Endothelial cell of umbilical vein (primary cell): ENCODE results near the gene IFNA5. TPM values are rescaled to one million over a fixed set of nuclear protein-coding genes. Genes with fewer than 3 reads are reported as not detected.

ENCODE experiments used
- BruUV-seq: library from RNA; stranded (reverse); fragments of 400-500 nt; replicated peaks from 2 replicates; lab custom pipeline; 2021; lab: Mats Ljungman, UMichigan
- CTCF ChIA-PET: fragments of 300-600, 350-600 bp; sonication (Branson Sonifier 250); formaldehyde crosslinking; loops from one replicate; lab custom pipeline; 2021; ENCODE audit warnings: antibody characterized with exemption, inconsistent platforms; lab: Charles Lee
- POLR2A ChIA-PET: fragments of 300-600, 350-600 bp; sonication (Branson Sonifier 250); formaldehyde crosslinking; loops from one replicate; lab custom pipeline; 2021; ENCODE audit warnings: antibody characterized with exemption, inconsistent platforms; lab: Charles Lee
- DNase-seq: peaks from one replicate; pipeline ENCODE4 v3.0.0-alpha.2; 2011; ENCODE audit warnings: low read depth, low spot score
- FAIRE-seq: peaks from 2 replicates; lab custom pipeline; 2011; peaks lifted over from hg19 to GRCh38; lab: Jason Lieb, UNC
- H2AFZ ChIP-seq: 2 replicates; pipeline ENCODE4 v1.6.0; 2012; ENCODE audit warnings: low read depth, low read length, control low read depth, inconsistent platforms
- H3K27ac ChIP-seq: 2 replicates; pipeline ENCODE4 v1.5.1; 2011; ENCODE audit warnings: low read depth, mild to moderate bottlenecking, control low read depth, low read length, moderate library complexity; ENCODE audit not compliant: insufficient read depth
- H3K27me3 ChIP-seq, 2 experiments: 2 replicates each; pipeline versions ENCODE4 v1.6.0 to v1.6.1; 2011; ENCODE audit warnings: low read length in 2 of 2, mixed read lengths in 1 of 2; ENCODE audit not compliant: control insufficient read depth in 2 of 2, insufficient read depth in 2 of 2
- H3K36me3 ChIP-seq, 2 experiments: 2 replicates in 1 of 2; 3 replicates in 1 of 2; pipeline ENCODE4 v1.5.1; 2011; ENCODE audit warnings: low read length in 2 of 2, mild to moderate bottlenecking in 1 of 2, moderate library complexity in 1 of 2; ENCODE audit not compliant: control insufficient read depth in 2 of 2, insufficient read depth in 2 of 2; ENCODE audit errors: extremely low read depth in 1 of 2
- H3K4me1 ChIP-seq: 3 replicates; pipeline ENCODE4 v1.5.1; 2011; ENCODE audit warnings: mild to moderate bottlenecking, low read length; ENCODE audit not compliant: control insufficient read depth, insufficient read depth; ENCODE audit errors: extremely low read depth
- H3K4me2 ChIP-seq: 2 replicates; pipeline ENCODE4 v1.6.1; 2011; ENCODE audit warnings: low read length, control low read depth, mixed read lengths; ENCODE audit not compliant: insufficient read depth
- H3K4me3 ChIP-seq, 3 experiments: fragments of 200-600 bp in 1 of 3; sonication (generic), shearing (Covaris generic) in 1 of 3; replicated peaks in 1 of 3; 2 replicates each; pipeline ENCODE4 v1.5.1; 2011 to 2016; ENCODE audit warnings: control low read depth in 3 of 3, low read length in 3 of 3, mild to moderate bottlenecking in 2 of 3, inconsistent platforms in 1 of 3, low read depth in 1 of 3, moderate library complexity in 1 of 3; ENCODE audit not compliant: insufficient read depth in 1 of 3
- H3K79me2 ChIP-seq: 2 replicates; pipeline ENCODE4 v1.6.0; 2012; ENCODE audit warnings: low read length, inconsistent platforms; ENCODE audit not compliant: control insufficient read depth, insufficient read depth
- H3K9ac ChIP-seq: replicated peaks from 2 replicates; pipeline ENCODE3; 2011; ENCODE audit warnings: low read length, control low read depth; ENCODE audit not compliant: insufficient read depth; ENCODE audit errors: extremely low read depth
- H3K9me1 ChIP-seq: replicated peaks from 3 replicates; pipeline ENCODE4 v1.6.0; 2011; ENCODE audit warnings: mild to moderate bottlenecking, low read length; ENCODE audit not compliant: control insufficient read depth, insufficient read depth; ENCODE audit errors: extremely low read depth
- H3K9me3 ChIP-seq: replicated peaks from 2 replicates; pipeline ENCODE4 v1.5.1; 2012; ENCODE audit warnings: low read length, inconsistent platforms; ENCODE audit not compliant: control insufficient read depth, insufficient read depth
- H4K20me1 ChIP-seq: replicated peaks from 2 replicates; pipeline ENCODE3; 2011; ENCODE audit warnings: mild to moderate bottlenecking, low read length; ENCODE audit not compliant: control insufficient read depth, insufficient read depth; ENCODE audit errors: extremely low read depth
- EZH2 ChIP-seq: IDR thresholded peaks from 2 replicates; pipeline ENCODE4 v1.6.1; 2012; ENCODE audit warnings: borderline replicate concordance, low read depth, mild to moderate bottlenecking, moderate library complexity, low read length, inconsistent platforms; ENCODE audit not compliant: severe bottlenecking
- FOS ChIP-seq: IDR thresholded peaks from 2 replicates; pipeline ENCODE4 v1.6.1; 2011; ENCODE audit warnings: mild to moderate bottlenecking, low read length, moderate library complexity, borderline replicate concordance; ENCODE audit not compliant: insufficient read depth
- GATA2 ChIP-seq: IDR thresholded peaks from 2 replicates; pipeline ENCODE4 v1.7.0; 2011; ENCODE audit warnings: low read depth, mild to moderate bottlenecking, moderate library complexity, mixed read lengths, low read length; ENCODE audit not compliant: insufficient read length, insufficient read depth
- JUN ChIP-seq: IDR thresholded peaks from 2 replicates; pipeline ENCODE4 v1.6.1; 2011; ENCODE audit warnings: borderline replicate concordance, low read depth; ENCODE audit not compliant: insufficient read length, insufficient read depth
- MYC ChIP-seq: IDR thresholded peaks from one replicate; pipeline ENCODE4 v1.6.1; 2011; ENCODE audit warnings: mild to moderate bottlenecking, low read depth, low read length
- POLR2A ChIP-seq: IDR thresholded peaks from 2 replicates; pipeline ENCODE4 v1.6.1; 2012; ENCODE audit warnings: low read depth, mild to moderate bottlenecking, control low read depth, low read length
- POLR2AphosphoS5 ChIP-seq: IDR thresholded peaks from 2 replicates; pipeline ENCODE4 v1.6.1; 2012; ENCODE audit warnings: low read depth, mild to moderate bottlenecking, control low read depth, low read length, moderate library complexity; ENCODE audit not compliant: insufficient read depth
- dilution Hi-C: fragments of 300-500 bp; cut with MboI; formaldehyde crosslinking; loops from one replicate; pipeline ENCODE4 v1.15.0; 2019; ENCODE audit warnings: low sequenced_read_pairs; ENCODE audit not compliant: extremely low pct_ligation_motif_present
- intact Hi-C: fragments of 100-400 bp; cut with micrococcal nuclease; formaldehyde crosslinking; loops from one replicate; pipeline ENCODE4 v1.10.0; 2022
- polyA plus RNA-seq, 4 experiments: library from polyadenylated mRNA; depleted of rRNA in 3 of 4; stranded (reverse) in 3 of 4; unstranded in 1 of 4; fragments of >200 nt; gene quantifications; 2 replicates each; pipeline versions ENCODE4 v1.2.1 to v1.2.3, GENCODE V29; 2011 to 2012; ENCODE audit warnings: missing spikeins in 1 of 4
- total RNA-seq: library from RNA; stranded (reverse); gene quantifications from 2 replicates; pipeline ENCODE4 v1.2.3, GENCODE V29; 2021
- TF ChIP-seq, protein P1 (sequence below), 2 donors: IDR thresholded peaks; 1 replicate in 1 of 2; 2 replicates in 1 of 2; pipeline ENCODE4 v1.5.1; 2011; ENCODE audit warnings: low read length in 2 of 2, mild to moderate bottlenecking in 2 of 2, moderate library complexity in 2 of 2, control low read depth in 1 of 2, inconsistent platforms in 1 of 2, low read depth in 1 of 2; ENCODE audit not compliant: insufficient read depth in 1 of 2; ENCODE audit errors: extremely low read depth in 1 of 2
- TF ChIP-seq, protein P2 (sequence below): IDR thresholded peaks from 2 replicates; pipeline ENCODE4 v1.6.1; 2011; ENCODE audit not compliant: insufficient read depth, insufficient read length

Gene IFNA5
- total and polyA plus RNA-seq, 2 donors (not counting 3 experiments of a cell fraction or from before 2014, with no cell fraction given): not detected

DNA sequence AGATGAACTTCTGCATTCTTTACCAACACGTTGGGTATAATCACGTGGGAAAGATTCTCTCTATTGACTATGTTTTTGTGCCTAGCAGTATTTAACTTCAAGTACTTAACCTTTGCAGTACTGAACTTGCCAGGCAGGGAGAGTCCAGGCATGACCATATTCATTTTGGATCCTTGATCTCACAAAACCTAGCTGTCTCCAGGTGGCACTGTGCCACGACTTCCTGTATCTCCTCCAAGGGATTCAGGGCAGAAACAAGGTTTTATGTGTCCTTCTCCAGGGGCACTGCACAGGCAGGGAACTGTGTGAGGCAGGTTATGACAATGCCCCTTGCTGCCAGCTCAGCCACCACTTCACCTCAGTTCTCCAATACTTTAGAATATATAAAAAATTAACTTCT is 11.7 kb upstream of the IFNA5 start:
- intact Hi-C loops: loop anchor here (5.0 kb wide), 3 partner anchors 120 to 365 kb away; no protein-coding TSS in a partner anchor

More for the DNA sequence above, 11.7 kb upstream of the IFNA5 start:
- TF ChIP-seq, protein P1, sequence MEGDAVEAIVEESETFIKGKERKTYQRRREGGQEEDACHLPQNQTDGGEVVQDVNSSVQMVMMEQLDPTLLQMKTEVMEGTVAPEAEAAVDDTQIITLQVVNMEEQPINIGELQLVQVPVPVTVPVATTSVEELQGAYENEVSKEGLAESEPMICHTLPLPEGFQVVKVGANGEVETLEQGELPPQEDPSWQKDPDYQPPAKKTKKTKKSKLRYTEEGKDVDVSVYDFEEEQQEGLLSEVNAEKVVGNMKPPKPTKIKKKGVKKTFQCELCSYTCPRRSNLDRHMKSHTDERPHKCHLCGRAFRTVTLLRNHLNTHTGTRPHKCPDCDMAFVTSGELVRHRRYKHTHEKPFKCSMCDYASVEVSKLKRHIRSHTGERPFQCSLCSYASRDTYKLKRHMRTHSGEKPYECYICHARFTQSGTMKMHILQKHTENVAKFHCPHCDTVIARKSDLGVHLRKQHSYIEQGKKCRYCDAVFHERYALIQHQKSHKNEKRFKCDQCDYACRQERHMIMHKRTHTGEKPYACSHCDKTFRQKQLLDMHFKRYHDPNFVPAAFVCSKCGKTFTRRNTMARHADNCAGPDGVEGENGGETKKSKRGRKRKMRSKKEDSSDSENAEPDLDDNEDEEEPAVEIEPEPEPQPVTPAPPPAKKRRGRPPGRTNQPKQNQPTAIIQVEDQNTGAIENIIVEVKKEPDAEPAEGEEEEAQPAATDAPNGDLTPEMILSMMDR (IDR thresholded peaks at IDR 0.05; ENCODE audit: extremely low read depth in 1 of 2, insufficient read depth in 1 of 2, low read depth in 1 of 2, low read length in 2 of 2): no peak
- TF ChIP-seq POLR2A (no peak), EZH2 (no peak), POLR2AphosphoS5 (no peak), JUN (no peak), GATA2 (no peak), MYC (no peak), FOS (no peak)
- TF ChIP-seq, protein P2, sequence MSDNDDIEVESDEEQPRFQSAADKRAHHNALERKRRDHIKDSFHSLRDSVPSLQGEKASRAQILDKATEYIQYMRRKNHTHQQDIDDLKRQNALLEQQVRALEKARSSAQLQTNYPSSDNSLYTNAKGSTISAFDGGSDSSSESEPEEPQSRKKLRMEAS: no peak
- H3K27me3 ChIP-seq: peaks cover 10 to 25% of the 10 kb centered on the region in 2 experiments
- DNase-seq (no peak), FAIRE-seq (no peak)
- no peaks in the 10 kb centered on the region for H3K9me3 ChIP-seq
- H2AFZ ChIP-seq: no peak overlapping the region
- BruUV-seq: no TSS peak
- H3K9me1 ChIP-seq: no peaks in the 10 kb centered on the region
- peaks cover 13% of the 10 kb centered on the region for H3K4me1 ChIP-seq
- no peaks in the 10 kb centered on the region for H4K20me1 ChIP-seq
- H3K4me2 ChIP-seq: no peak overlapping the region
- H3K27ac ChIP-seq: no peak overlapping the region
- no peak overlapping the region for H3K9ac ChIP-seq
- no peak overlapping the region for H3K4me3 ChIP-seq
- dilution Hi-C loops: no loop called here
- ChIA-PET POLR2A (no interaction called here), CTCF (interaction anchor here (0.7 to 2.6 kb wide), 3 partner anchors 10 to 139 kb away, joined by 3 to 16 read pairs (median 4); no protein-coding TSS in a partner anchor)
- H3K36me3 ChIP-seq: peaks cover 0 to 2% of the 10 kb centered on the region in 2 experiments
- H3K79me2 ChIP-seq: no peaks in the 10 kb centered on the region
